ENCODE measurements around the gene GABRG3. TPM values are rescaled to one million over a fixed set of nuclear protein-coding genes. Genes with fewer than 3 reads are reported as not detected.

The GABRG3 gene
- total RNA-seq, 1 donor from 2014 or later = 0.08 TPM

DNA sequence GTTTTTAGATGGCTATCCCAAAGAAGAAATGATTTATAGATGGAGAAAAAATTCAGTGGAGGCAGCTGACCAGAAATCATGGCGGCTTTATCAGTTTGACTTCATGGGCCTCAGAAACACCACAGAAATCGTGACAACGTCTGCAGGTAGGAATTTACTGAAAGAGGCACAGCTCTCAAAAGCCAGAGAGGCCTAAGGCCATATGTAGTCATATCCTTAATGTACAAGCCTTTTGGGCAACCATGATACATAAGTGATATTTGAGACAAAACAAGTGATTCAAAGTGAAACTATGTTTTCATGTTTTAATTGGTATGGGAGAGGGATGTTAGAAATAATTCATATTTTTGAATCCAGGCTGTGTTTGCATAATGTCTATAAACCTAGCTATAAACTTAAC lies 509.7 kb downstream of the GABRG3 start:
- TF ChIP-seq, protein P1, sequence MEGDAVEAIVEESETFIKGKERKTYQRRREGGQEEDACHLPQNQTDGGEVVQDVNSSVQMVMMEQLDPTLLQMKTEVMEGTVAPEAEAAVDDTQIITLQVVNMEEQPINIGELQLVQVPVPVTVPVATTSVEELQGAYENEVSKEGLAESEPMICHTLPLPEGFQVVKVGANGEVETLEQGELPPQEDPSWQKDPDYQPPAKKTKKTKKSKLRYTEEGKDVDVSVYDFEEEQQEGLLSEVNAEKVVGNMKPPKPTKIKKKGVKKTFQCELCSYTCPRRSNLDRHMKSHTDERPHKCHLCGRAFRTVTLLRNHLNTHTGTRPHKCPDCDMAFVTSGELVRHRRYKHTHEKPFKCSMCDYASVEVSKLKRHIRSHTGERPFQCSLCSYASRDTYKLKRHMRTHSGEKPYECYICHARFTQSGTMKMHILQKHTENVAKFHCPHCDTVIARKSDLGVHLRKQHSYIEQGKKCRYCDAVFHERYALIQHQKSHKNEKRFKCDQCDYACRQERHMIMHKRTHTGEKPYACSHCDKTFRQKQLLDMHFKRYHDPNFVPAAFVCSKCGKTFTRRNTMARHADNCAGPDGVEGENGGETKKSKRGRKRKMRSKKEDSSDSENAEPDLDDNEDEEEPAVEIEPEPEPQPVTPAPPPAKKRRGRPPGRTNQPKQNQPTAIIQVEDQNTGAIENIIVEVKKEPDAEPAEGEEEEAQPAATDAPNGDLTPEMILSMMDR (IDR thresholded peaks at IDR 0.05; ENCODE audit: insufficient read depth, low read length, poor library complexity, severe bottlenecking) = no peak
- DNase-seq (ENCODE audit: low read depth) = no peak
- Histone ChIP-seq H3K36me3 (ENCODE audit: control insufficient read depth, insufficient read depth, low read length) (no peaks in the 10 kb centered on the region), H3K4me3 (ENCODE audit: low read depth, low read length) (no peak overlapping the region), H3K27me3 (ENCODE audit: control insufficient read depth, insufficient read depth, low read length) (no peaks in the 10 kb centered on the region)

DNA sequence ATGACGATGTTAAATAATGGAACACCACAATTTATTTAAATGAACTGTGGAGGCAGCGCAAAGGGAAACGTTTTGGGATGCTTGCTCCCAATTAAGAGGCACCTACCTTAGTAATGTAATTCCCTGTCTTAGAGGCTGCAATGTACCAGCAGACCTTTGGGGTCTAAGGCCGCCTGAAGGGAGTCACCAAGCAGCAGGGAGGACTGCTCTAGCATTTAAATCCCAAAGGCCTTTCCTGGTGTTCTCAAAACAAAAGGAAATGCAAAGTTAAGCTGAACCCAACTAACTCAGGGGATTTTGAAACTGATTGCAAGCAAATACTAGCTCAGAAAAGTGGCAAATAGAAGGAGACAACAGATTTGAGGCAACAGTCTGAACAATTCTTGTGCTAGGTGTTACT lies 510.8 kb downstream of the GABRG3 start:
- H3K4me3 ChIP-seq (ENCODE audit: low read depth, low read length) = no peak overlapping the region
- no peaks in the 10 kb centered on the region for H3K36me3 ChIP-seq (ENCODE audit: control insufficient read depth, insufficient read depth, low read length)
- DNase-seq (ENCODE audit: low read depth) = no peak
- TF ChIP-seq, protein P1 (IDR thresholded peaks at IDR 0.05; ENCODE audit: insufficient read depth, low read length, poor library complexity, severe bottlenecking) = no peak
- H3K27me3 ChIP-seq (ENCODE audit: control insufficient read depth, insufficient read depth, low read length) = no peaks in the 10 kb centered on the region

DNA sequence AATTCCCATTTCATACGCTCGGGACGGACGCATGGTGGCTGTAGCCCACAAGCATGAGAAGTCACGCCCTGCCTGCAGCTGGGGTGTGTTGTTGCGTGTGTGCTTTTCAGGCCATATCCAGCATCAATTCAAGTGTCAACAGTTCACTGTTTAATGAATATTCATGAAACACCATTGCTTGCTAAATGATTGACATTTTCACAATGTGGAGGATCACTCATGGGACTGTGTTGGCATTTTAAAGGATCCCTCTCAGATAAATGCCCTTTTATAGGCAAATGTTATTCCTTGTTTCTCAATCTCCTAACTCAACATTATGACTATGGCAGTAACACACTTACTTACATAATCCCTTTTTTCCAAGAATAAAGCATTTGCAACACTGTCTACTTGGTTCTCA lies 511.3 kb downstream of the GABRG3 start:
- Histone ChIP-seq H3K27me3 (ENCODE audit: control insufficient read depth, insufficient read depth, low read length) (no peaks in the 10 kb centered on the region), H3K4me3 (ENCODE audit: low read depth, low read length) (no peak overlapping the region), H3K36me3 (ENCODE audit: control insufficient read depth, insufficient read depth, low read length) (no peaks in the 10 kb centered on the region)
- TF ChIP-seq, protein P1 (IDR thresholded peaks at IDR 0.05; ENCODE audit: insufficient read depth, low read length, poor library complexity, severe bottlenecking) = no peak
- no peak for DNase-seq (ENCODE audit: low read depth)

DNA sequence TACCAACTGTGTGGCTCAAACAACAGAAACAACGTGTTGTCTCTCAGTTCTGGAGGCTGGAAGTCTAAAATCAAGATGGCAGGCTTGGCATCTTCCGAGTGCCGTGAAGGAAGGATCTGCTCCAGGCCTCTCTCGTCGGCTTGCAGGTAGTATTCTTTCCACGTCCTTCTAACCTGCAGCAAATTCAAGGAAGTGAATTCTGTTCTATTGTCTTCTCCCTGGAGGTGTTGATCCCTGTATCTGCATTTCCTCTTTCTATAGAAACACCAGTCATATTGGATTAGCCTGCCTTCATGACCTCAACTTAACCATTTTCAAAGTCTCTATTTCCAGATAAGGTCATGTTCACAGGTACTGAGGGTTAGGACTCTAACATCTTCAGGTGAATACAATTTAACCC lies 512.1 kb downstream of the GABRG3 start:
- DNase-seq (ENCODE audit: low read depth) = no peak
- H3K36me3 ChIP-seq (ENCODE audit: control insufficient read depth, insufficient read depth, low read length) = no peaks in the 10 kb centered on the region
- TF ChIP-seq, protein P1 (IDR thresholded peaks at IDR 0.05; ENCODE audit: insufficient read depth, low read length, poor library complexity, severe bottlenecking) = no peak
- H3K27me3 ChIP-seq (ENCODE audit: control insufficient read depth, insufficient read depth, low read length) = no peaks in the 10 kb centered on the region
- H3K4me3 ChIP-seq (ENCODE audit: low read depth, low read length) = no peak overlapping the region

DNA sequence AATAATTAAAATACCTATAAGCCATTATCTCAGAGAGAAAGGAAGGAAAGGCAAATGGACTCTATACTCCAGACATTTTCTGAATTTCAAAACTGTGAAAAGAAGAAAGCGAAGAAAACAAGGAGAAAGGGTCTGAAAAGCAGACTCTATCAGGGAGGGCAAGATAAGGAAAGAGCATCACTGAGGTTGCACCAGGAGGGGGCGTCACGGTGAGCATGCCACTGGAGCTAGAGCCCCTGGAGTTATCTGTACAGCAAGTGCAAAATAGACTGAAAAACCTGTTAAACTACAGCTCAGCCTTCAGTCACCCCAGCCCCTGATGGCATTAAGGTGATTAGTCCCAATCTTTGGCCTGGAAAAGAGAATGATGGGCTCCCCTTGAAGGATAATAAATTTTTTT lies 514.3 kb downstream of the GABRG3 start:
- Histone ChIP-seq H3K4me3 (ENCODE audit: low read depth, low read length) (no peak overlapping the region), H3K36me3 (ENCODE audit: control insufficient read depth, insufficient read depth, low read length) (no peaks in the 10 kb centered on the region), H3K27me3 (ENCODE audit: control insufficient read depth, insufficient read depth, low read length) (no peaks in the 10 kb centered on the region)
- no peak for DNase-seq (ENCODE audit: low read depth)
- TF ChIP-seq, protein P1 (IDR thresholded peaks at IDR 0.05; ENCODE audit: insufficient read depth, low read length, poor library complexity, severe bottlenecking) = no peak

DNA sequence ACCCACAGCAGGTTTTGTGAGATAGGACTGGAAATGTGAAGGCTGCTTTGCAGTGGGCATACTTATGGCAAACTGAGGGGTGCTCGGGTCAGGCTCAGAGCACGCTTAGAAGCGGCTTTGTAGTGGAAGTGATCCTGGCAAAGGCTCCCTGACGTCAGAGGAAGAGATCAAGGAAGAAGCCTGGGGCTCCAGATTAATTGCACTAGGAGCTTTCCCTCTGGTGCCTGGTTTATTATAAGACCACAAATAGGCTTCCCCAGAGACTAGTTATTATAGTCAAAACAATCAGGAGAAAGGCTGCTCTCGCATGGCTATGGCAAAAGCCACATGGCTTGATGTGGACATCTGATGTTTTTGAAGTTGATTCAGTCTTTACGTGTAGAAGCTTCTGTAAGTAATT lies 515.1 kb downstream of the GABRG3 start:
- TF ChIP-seq, protein P1 (IDR thresholded peaks at IDR 0.05; ENCODE audit: insufficient read depth, low read length, poor library complexity, severe bottlenecking) = no peak
- no peak for DNase-seq (ENCODE audit: low read depth)
- Histone ChIP-seq H3K27me3 (ENCODE audit: control insufficient read depth, insufficient read depth, low read length) (no peaks in the 10 kb centered on the region), H3K4me3 (ENCODE audit: low read depth, low read length) (no peak overlapping the region), H3K36me3 (ENCODE audit: control insufficient read depth, insufficient read depth, low read length) (no peaks in the 10 kb centered on the region)
